GF-D8 (cell line): ENCODE measurements around the gene CRACDL.

Experiments used
- DNase-seq: peaks from one replicate; lab custom pipeline; 2025; lab: John Stamatoyannopoulos, UW

Gene CRACDL

GRCh38 chr2:98803405-98804264, 132.4 kb downstream of the CRACDL start:
- DNase-seq: no peak

DNA sequence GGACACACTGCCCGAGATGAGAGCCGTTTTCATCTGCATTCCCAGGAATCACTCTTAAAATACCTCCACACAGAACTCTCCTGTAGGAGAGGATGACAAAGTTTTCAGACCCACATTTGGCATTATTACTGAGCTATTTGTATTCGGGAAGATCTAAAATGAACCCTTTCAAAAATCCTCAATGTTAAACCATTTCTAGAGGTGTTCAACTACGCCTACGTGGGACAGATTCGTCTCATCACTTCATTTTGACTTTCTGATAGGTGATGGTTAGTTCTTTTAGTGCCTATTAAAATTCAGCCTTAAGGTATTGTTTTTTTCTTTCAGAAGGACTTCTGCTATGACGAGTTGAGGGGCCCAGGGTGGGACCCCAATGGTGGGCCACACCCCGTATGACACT, 133.7 kb downstream of the CRACDL start:
- no peak for DNase-seq

GRCh38 chr2:98801921-98802321, 134.1 kb downstream of the CRACDL start:
- no peak for DNase-seq

GRCh38 chr2:98801286-98801685, 134.7 kb downstream of the CRACDL start:
- DNase-seq: no peak

DNA sequence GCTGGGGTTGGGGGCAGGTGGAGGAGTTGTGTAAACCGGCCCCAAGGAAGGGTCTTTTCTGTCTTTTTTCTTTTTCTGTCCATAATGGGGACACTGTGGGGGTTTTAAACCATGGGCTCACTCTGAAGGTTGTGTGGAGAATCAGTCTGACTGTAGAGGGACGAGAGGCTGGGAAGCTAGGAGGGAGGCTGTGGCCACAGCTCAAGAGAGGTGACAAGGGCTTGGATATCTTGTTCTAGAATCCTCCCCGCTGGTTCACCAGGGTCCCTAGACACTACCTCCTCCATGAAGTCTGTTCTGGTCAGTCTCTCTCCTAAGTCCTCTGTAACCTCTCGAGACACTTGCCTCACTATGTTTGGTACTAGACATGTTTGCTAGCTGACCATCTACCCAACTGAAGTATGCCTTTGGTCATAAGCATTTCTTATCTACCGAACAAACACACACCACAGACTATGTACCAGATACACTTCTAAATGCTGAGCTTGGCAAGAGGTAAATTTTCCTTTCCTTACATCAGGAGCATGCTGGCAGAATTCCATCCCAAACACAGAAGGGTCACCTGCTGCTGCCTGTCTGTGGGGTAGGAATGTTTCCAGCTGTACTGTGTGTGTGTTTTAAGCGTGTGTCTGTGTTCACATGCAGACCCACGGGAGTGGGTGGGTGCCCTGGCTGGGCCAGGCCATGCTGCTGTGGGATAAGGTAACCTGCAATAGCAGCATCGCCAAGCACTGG, 135.5 kb downstream of the CRACDL start:
- no peak for DNase-seq

DNA sequence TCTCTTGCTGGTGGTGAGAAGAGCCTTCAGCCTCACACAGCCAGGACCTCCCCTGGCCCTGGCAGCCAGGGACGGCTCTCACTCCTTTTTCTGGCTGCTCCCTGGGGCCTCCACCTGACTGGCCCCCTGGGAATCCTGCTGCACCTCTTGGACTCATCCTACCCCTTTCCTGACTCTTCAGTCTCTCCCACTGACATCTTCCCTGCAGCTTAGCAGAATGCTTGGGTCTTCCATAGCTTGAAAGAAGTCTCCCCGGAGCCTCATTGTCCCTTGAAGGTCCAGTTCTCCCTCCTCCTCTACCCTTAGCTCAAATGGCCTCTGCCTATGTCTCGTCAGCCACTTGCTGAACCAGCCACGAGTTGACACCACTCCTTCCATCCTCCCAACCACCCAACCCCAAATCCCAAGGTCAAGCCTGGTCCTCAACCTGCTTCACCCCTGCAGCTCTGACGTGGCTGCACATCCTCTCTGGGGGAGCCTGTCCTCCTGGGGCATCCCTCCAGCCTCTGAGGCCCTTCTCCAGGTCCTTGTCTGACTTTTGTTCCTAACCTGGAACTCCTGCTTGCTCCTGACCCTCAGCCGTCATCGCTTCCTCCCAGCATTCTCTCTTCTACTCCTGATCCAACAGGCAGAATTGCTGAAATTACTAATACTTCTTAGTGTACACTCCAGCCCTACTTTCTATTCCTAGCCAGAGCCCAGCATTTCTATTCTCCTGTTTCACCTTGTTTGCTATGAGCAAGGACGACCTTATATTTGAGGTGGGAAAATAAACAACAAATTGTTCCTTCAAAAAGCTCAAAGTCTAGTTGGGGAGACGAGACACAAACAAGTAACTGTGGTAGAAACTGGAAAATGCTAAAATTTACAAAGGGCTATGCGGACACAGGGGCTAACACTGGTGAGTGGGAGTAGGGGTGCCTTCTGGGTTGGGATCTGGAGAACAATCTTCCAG, 136.4 kb downstream of the CRACDL start:
- no peak for DNase-seq

GRCh38 chr2:98796775-98797544, 139.1 kb downstream of the CRACDL start:
- DNase-seq: no peak

- peak; percentile 55 for DNase-seq
Measured at GRCh38 chr2:98795891-98796676, 139.9 kb downstream of the CRACDL start.

DNA sequence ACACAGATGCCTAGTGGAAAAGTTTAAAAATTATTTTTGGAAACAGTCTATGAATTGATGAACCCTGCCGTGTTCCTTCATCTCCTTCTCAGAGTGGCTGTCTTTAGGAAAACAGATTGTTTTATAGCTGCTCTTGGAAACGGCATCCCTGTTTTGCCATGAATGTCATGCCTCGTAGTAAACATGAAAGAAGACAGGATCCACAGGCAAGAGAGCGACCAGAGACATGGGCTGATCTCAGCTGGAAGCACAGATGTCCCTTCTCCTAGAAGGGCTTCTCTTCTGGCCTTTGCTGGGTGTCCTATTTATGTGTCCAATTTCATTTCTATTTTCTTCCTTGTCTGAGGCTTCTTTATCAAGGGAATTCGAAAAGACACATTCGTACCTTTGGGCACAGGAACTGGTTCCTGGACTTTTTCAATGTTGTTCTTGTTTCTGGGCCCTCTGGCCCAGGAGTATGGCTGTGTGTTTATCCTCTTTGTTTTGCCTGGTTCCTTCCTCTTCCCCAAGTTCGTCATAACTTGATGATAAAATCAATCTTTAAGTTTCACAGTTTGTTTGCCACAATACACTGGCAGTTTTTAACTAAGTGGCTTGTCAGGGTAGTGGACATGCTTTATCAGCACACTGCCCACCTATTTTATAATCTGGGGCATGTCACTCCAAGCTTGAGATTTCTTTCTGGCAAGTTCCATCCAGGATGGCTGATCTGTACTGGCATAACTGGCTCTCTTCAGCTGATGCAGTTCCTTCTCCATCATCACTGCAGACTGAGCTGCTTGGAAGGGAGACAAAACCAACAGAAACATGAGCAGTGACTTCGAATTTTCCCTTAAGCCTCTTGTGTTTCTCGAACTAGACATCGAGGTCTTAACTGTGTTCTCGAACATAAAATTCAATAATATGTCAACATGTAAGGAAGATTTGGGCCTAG, 141.9 kb downstream of the CRACDL start:
- no peak for DNase-seq

DNA sequence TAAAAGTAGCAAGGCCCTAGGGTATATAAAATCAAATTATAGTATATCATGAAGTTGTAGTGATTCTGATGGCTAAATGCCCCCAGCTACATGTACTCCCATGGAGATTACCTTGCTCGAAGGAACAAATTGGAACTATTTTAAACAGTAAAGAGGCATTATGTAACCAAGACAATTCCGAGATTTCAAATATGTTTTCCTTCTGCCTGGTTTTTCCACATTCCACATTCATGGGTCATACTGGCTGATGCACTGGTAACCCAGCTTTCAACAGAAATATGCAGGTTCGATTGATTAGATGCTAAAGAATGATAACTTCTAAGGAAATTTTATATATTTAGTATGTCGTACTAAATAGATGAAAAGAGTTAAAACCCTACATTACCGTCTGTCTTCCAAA, 142.8 kb downstream of the CRACDL start:
- DNase-seq: no peak

DNA sequence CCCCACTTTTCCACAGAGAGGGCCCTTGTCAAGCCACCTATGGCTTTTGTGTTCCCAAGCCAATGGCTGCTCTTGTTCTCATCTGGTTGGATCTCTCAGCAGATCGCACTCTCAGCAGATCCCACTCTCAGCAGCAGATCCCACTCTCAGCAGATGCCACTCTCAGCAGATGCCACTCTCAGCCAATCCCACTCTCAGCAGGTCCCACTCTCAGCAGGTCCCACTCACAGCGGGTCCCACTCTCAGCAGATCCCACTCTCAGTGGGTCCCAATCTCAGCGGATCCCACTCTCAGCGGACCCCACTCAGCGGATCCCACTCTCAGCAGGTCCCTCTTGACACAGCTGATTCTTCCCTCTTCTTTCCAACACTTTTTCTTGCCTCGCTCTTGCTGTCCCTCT, 145.8 kb downstream of the CRACDL start:
- no peak for DNase-seq

- no peak for DNase-seq
Measured at GRCh38 chr2:98787700-98788099, 148.3 kb downstream of the CRACDL start.

GRCh38 chr2:98786179-98786578, 149.8 kb downstream of the CRACDL start:
- DNase-seq: no peak

- no peak for DNase-seq
Measured at GRCh38 chr2:98782570-98782969, 153.5 kb downstream of the CRACDL start.

DNA sequence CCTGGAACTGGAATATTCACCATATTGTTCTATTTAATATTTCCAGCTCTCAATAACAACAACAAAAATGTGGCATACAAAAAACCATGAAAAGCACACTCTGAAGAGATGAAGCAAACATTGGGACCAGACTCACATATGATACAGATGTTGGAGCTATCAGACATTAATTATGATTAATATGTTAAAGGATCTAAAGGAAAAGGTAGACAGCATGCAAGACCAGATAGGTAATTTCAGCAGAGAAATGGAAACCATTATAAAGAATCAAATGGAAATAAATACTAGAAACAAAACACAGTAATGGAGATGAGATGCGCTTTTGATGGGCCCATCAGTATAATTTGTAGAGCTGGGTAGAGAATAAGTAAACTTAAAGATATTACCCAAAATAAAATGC, 154.2 kb downstream of the CRACDL start:
- DNase-seq: no peak

DNA sequence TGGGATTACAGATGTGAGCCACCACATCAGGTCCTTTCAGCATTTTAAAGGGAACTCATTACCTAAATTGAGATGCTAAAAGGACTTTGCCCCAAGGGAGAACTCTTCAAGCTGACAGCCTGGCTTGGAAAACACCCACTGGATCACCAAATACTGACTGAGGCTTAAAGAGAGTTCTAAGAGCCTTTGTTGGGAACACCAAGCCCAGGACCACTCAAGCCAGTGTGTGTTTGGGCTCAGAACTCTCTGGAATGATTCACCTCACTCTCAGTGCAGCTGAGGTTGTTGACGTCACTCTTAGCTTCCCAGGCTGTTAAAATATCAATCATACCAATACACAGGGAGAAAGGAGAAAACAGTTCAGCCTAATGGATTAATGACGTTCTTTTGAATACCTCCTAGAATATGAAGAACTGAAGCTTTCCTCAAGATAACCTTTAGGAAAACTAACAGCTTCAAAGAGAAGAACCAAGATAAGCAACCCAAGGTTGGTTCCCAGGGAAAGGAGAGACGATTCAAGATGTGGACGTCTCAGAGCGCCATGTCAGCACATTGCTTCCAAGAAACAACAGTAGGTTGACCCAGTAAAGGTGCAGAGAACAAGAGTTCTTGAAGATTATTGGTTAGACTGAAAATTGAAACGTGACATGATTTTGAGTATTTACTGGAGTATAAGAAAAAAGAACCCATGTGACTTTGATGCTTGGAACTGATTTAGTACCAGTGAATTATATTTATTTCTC, 157.1 kb downstream of the CRACDL start:
- no peak for DNase-seq

GRCh38 chr2:98778151-98778550, 157.9 kb downstream of the CRACDL start:
- no peak for DNase-seq

DNA sequence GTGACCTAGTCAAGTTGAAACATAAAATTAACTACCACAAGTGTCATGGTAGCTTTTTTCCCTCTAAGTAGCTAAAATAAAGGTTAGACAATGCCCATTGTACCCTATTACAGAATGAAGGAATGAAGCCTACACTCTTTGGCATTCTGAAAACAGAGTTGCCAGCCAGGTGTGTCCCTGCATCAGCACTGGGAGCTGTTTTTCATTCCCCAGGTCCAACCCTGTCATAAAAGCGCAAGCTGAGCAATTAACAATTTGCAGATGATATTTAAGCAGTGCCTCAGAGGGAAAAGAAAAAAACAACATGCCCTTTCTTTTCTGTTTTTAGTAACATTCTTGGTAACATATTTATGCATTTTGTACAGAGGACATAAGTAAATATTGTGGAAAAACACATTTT, 158.3 kb downstream of the CRACDL start:
- DNase-seq: no peak

DNA sequence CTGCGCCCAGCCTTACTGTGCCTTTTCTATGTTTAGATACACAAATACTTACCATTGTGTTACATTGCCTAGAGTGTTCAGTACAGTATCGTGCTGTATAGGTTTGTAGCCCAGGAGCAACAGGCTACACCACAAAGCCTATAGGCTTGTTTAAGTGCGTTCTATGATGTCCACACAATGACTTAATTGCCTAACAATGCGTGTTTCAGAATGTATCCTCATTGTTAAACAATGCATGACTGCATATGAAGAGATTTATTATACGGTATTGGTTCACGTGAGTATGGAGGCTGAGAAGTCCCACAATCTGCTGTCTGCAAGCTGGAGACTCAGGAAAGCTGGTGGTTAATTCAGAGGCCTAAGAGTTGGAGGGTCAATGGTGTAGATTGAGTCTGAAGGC, 158.9 kb downstream of the CRACDL start:
- no peak for DNase-seq
